ENCODE data around the gene DUOXA1.

The DUOXA1 gene

GRCh38 chr15:45118131-45118588, 11.5 kb downstream of the DUOXA1 start:
- H3K9me3 ChIP-seq = no peaks in the 10 kb centered on the region
- H3K27me3 ChIP-seq = peaks cover 22% of the 10 kb centered on the region
- peak; percentile 94 for DNase-seq
- TF ChIP-seq CTCF (IDR thresholded peaks at IDR 0.05; ENCODE audit: low read depth, low read length) = peak; percentile 100
- H3K36me3 ChIP-seq = no peaks in the 10 kb centered on the region
- no peaks in the 10 kb centered on the region for H3K4me1 ChIP-seq
- no peak overlapping the region for H3K4me3 ChIP-seq (ENCODE audit: low read depth, low read length)

- Histone ChIP-seq H3K4me1 (no peaks in the 10 kb centered on the region; the same call in 1 of the 2 replicates), H3K4me3 (ENCODE audit: low read depth, low read length) (no peak overlapping the region), H3K9me3 (no peaks in the 10 kb centered on the region), H3K36me3 (no peaks in the 10 kb centered on the region), H3K27me3 (peaks cover 29% of the 10 kb centered on the region)
- no peak for DNase-seq
- no peak for TF ChIP-seq CTCF (IDR thresholded peaks at IDR 0.05; ENCODE audit: low read depth, low read length)
Observed at GRCh38 chr15:45117308-45118130, 12.2 kb downstream of the DUOXA1 start.

GRCh38 chr15:45116482-45117307, 13.0 kb downstream of the DUOXA1 start:
- Histone ChIP-seq H3K4me1 (no peaks in the 10 kb centered on the region; the same call in 1 of the 2 replicates), H3K9me3 (no peaks in the 10 kb centered on the region), H3K36me3 (no peaks in the 10 kb centered on the region), H3K27me3 (peaks cover 37% of the 10 kb centered on the region), H3K4me3 (ENCODE audit: low read depth, low read length) (no peak overlapping the region)
- no peak for DNase-seq
- TF ChIP-seq CTCF (IDR thresholded peaks at IDR 0.05; ENCODE audit: low read depth, low read length) = no peak

GRCh38 chr15:45116006-45116481, 13.6 kb downstream of the DUOXA1 start:
- no peak for TF ChIP-seq CTCF (IDR thresholded peaks at IDR 0.05; ENCODE audit: low read depth, low read length)
- no peak for DNase-seq
- no peak overlapping the region for H3K4me3 ChIP-seq (ENCODE audit: low read depth, low read length)
- H3K27me3 ChIP-seq = peaks cover 42% of the 10 kb centered on the region
- no peaks in the 10 kb centered on the region for H3K9me3 ChIP-seq
- H3K4me1 ChIP-seq = no peaks in the 10 kb centered on the region; the same call in 1 of the 2 replicates
- H3K36me3 ChIP-seq = no peaks in the 10 kb centered on the region

DNA sequence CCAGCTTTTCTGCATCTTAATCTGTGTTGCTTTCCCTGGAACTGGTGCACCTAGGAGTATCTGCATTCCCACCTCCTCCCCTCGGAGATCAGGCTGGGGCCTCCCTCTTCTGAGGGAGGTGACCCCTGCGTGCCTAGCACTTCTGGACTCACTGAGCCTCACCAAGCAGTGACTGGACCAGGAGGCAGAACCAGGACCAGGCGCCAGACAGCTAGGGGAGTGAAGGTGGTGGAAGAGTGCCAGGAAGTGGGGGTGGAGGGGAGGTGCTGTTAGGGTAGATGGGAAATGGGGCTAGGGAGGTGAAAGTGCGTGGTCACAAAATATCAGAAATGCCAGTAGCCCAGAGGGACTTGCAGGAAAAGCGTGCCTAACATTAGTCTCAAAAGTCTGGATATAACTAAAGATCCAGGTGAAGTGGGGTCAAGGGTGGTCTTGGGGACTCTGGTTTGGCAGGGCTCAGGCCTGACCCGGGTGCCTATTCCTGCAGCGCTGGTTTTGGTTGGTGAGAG, 14.3 kb downstream of the DUOXA1 start:
- TF ChIP-seq CTCF (IDR thresholded peaks at IDR 0.05; ENCODE audit: low read depth, low read length) = no peak
- peaks cover 42% of the 10 kb centered on the region for H3K27me3 ChIP-seq
- H3K36me3 ChIP-seq = no peaks in the 10 kb centered on the region
- no peaks in the 10 kb centered on the region for H3K9me3 ChIP-seq
- H3K4me3 ChIP-seq (ENCODE audit: low read depth, low read length) = no peak overlapping the region
- DNase-seq = no peak
- H3K4me1 ChIP-seq = no peaks in the 10 kb centered on the region; the same call in 1 of the 2 replicates
